GM21576 (cell line): ENCODE results near the gene ZMYM4.
"Not testable (repeated sequence)": the region's sequence is repeated elsewhere in the genome, so short reads cannot be mapped to it uniquely, and the experiment has no call there.

Source experiments
- ATAC-seq: cut with Tn5 transposase; IDR thresholded peaks from one replicate; pipeline ENCODE4 v1.9.1; 2021; ENCODE audit warnings: mild to moderate bottlenecking, moderate library complexity; ENCODE audit not compliant: unreplicated experiment

The ZMYM4 gene

GRCh38 chr1:35324486-35324885 lies 56.0 kb downstream of the ZMYM4 start:
- ATAC-seq = no peak

GRCh38 chr1:35326246-35326866 lies 57.8 kb downstream of the ZMYM4 start:
- ATAC-seq = no peak

DNA sequence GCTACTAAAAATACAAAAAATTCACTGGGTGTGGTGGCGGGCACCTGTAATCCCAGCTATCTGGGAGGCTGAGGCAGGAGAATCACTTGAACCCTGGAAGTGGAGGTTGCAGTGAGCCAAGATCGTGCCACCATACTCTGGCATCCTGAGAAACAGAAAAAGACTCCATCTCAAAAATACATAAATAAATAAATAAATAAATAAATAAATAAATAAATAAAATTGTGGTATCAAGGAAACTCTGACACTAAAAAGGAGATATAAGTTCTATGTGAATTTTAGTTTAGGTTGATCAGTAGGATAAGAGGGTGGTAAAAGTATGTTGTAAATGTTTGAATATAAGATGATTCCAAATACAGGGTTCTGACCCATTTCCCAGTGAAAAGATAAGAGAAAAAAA lies 63.1 kb downstream of the ZMYM4 start:
- ATAC-seq = not testable (repeated sequence)

DNA sequence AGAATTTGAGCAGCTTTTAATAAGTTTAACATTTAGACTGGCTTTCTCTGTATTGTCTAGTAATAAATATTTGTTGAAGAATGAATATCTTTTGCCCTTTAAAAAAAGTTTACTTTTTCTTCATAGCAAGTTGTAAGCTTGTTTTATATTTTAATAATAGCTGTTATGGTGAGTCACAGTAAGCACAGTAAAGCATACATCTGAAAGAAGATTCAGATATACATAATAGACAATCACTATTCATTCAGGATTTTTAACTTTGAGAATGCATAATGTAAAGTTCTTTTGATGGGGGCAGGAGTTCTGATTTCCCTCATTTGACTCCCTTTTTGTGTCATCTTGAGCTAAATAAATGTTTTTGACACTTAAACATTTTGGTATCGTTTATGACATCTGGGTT lies 66.0 kb downstream of the ZMYM4 start:
- no peak for ATAC-seq

DNA sequence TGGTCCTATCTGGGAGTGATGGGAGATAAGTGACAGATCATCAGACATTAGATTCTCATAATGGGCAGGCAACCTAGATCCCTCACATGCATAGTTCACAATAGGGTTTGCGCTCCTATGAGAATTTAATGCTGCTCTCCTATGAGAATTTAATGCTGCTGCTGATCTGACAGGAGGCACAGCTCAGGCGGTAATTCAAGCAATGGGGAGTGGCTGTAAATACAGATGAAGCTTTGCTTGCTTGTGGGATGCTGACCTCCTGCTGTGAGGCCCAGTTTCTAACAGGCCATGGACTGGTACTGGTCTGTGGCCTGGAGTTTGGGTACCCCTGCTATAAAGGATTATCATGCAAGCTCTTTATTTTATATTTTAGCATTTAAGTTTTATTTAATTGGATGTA lies 72.0 kb downstream of the ZMYM4 start:
- ATAC-seq = no peak

DNA sequence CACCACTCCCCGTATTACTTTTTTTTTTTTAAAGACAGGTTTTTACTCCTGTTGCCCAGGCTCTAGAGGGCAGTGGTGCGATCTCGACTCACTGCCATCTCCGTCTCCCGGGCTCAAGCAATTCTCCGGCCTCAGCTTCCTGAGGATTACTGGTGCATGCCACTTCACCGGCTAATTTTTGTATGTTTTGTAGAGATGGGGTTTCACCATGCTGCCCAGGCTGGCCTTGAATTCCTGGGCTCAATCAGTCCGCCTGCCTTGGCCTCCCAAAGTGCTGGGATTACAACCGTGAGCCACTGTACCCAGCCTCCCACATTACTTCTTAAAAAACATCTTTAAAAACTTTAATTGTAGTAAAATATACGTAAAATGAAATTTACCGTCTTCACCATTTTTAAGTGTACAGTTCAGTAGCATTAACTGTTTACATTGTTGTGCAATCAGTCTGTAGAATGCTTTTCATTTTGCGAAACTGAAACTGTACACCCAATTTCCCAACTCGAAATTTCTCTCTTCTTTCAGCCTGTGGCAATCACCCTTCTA lies 77.0 kb downstream of the ZMYM4 start:
- ATAC-seq = no peak

GRCh38 chr1:35350872-35351271 lies 82.4 kb downstream of the ZMYM4 start:
- no peak for ATAC-seq

DNA sequence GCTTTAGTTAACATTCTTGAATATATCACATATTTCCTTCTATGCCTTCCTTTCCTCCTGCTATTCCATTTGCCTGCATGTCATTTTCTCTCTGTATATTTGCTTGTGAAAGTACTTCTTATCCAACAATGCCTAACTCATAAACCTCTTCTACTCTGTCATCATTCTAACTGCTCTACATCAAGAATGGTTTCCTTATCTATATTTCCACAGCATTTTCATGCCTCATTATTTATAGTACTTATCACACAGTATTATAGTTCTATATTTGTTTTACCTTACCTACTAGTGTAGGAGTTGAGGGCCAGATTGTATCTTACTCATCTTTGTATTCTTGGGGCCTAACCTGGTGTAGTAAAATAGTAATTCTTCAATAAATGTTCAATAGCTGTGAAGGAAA lies 91.5 kb downstream of the ZMYM4 start:
- no peak for ATAC-seq

DNA sequence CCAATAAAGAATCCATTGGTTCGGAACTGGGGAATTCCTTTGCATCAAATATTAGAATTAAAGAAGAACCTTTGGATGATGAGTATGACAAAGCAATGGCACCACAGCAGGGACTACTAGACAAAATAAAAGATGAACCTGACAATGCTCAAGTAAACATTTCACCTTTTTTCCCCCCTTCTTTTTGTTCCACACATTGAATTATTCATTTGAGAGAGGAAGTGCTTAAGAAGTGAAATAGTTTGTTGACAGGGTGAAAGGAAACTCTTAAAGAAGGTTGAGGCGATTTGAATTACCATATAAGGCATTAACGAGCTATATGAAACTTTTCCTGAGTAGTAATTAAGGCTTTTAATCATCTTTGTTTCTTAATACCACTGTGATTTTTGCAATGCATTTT lies 93.1 kb downstream of the ZMYM4 start:
- no peak for ATAC-seq

DNA sequence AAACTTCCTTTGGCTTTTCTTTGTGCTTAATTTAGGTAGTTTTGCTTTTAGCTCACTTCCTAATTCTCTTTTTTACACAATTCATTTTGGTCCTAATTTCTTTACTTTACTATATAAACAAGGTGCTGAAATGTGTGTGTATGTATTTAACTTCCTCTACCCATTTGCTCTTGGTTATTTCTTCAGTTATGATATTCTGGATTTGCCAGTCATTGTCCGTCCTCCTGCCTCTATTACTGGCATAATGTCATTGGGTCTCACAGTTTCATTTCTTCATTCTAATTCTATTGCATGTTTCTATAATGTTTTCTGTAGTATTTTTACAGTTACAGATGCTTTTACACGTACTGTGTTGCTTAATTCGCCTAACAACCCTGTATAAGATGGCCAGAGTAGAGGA lies 96.2 kb downstream of the ZMYM4 start:
- ATAC-seq = no peak

- no peak for ATAC-seq
These were observed 99.4 kb downstream of the ZMYM4 start for GRCh38 chr1:35367914-35368313.

DNA sequence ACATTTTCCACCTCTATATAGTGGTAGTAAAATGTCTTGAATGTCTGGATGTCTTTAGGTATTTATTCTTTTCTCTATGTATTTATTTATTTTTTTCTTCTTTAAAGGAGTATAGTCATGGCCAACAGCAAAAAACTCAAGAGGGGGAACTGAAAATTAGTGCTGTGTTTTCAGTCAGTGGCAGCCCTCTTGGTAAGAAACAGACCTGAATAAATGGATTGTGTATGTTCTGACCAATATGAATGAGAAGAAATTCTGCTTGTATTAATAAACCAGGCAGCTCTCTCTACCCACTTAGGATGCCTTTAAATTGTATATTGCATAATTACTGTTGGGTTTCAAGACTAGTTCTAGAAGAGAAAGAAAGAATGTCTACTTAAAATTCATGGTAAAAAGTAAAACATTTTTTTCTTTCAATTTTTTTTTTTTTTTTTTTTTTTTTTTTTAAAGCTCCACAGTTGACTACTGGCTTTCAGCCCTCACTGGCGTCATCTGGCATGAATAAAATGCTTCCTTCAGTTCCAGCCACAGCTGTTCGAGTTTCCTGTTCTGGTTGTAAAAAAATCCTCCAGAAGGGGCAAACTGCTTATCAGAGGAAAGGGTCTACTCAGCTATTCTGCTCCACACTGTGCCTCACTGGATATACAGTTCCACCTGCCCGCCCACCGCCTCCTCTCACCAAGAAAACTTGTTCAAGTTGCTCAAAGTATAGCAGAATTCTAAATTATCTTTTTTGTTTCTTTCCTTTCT lies 101.6 kb downstream of the ZMYM4 start:
- no peak for ATAC-seq

- ATAC-seq = no peak
These were observed 103.0 kb downstream of the ZMYM4 start for GRCh38 chr1:35371506-35371905.

GRCh38 chr1:35377555-35377954 lies 109.0 kb downstream of the ZMYM4 start:
- no peak for ATAC-seq

- no peak for ATAC-seq
These were observed 111.0 kb downstream of the ZMYM4 start for GRCh38 chr1:35379317-35380000.

DNA sequence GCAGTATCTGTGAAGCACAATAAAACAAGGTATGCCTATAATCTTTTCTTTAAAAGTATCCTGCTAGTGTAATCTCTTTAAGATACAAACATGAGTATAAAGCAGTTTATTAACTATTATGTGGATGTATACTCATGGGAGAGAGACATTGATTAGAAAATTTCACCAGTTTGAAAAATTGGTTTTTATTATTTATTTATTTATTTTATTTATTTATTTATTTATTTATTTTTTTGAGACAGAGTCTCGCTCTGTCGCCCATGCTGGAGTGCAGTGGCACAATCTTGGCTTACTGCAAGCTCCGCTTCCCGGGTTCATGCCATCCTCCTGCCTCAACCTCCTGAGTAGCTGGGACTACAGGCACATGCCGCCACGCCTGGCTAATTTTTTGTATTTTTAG lies 111.6 kb downstream of the ZMYM4 start:
- ATAC-seq = not testable (repeated sequence)

- no peak for ATAC-seq
These were observed 113.6 kb downstream of the ZMYM4 start for GRCh38 chr1:35382107-35382506.

DNA sequence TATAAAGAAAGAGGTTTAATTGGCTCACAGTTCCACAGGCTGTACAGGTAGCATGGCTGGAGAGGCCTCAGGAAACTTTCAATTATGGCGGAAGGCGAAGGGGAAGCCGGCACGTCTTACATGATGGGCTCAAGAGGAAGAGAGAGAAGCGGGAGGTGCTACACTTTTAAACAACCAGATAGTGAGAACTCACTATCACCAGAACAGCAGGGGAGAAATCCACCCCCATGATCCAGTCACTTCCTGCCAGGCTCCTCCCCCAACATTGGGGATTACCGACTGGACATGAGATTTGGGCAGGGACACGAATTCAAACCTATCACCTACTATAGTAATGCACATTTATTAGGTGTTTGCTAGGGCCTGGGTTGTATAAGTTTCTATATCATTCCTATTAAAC lies 117.8 kb downstream of the ZMYM4 start:
- ATAC-seq = no peak

DNA sequence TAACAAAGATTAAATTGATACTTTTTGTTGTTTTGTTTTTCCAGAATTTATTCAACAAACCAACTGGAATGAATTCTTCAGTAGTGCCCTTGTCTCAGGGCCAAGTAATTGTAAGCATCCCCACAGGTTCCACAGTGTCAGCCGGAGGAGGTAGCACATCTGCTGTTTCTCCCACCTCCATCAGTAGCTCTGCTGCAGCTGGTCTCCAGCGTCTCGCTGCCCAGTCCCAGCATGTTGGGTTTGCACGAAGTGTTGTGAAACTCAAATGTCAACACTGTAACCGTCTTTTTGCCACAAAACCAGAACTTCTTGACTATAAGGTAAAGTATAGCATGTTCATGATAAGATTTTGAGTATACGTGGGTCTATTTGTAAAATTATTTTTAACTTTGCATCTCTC lies 118.5 kb downstream of the ZMYM4 start:
- no peak for ATAC-seq

DNA sequence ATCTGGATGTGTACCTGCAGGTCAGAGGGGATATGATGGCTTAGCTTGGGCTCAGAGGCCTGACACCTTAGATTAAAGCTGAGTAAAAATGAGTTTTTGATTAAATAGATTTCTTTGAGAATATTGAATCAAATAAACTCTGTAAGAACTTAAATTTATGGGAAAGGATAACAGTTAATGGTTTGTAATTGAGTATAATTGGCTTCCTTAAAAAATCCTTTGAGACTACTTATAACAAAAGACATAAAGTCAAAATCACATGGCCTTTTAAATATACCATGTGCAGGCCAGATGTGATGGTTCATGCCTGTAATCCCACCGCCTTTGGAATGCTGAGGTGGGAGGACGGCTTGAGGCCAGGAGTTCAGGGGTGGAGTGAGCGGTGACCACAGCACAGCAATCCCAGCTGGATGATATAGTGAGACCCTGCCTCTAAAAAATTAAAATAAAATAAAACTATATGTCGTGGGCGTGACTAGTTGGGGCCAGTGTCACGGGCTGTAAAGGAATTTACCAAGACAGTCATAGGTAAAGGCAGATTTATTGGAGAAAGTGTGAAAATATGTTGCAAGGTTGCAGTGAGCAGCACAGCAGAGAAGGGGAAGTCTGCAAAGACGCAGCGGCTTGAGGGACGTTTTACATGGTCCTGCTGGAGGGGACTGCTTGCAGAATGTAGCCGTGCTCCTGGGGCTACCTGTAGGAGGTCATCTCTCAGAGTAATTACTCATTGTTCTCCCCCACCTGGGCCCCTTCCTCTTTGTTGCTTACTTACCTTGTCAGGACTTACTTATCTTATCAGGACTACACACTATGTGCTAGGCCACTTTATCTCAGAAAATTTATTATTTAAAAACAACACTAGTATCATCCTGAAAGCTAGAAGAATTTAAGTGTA lies 122.3 kb downstream of the ZMYM4 start:
- no peak for ATAC-seq

DNA sequence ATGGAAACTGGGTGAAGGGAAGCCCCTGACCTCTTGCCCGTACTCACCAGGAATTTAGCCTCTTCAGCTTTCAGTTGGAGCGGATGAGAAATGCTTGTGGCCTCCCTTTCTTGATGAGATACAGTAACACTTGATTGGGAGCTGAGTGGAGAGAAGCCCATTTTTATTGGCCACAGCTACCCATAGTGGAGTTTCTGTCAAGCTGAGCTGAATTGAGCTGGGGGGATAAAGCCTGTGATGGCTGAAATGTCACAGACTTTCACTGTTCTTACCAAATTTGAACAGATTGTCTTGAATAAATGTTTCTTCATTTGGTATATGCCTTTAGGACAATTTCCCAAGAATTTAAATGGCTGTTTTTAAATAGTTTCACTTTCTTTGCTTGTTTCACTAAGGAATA lies 125.9 kb downstream of the ZMYM4 start:
- no peak for ATAC-seq
